Activated CD8-positive, alpha-beta memory T cell treated with anti-CD3 and anti-CD28 coated beads, Interleukin-2, amount 50 U/mL, for 24 hours (primary cell): Measurements from ENCODE around the gene RELA.
"Not testable (repeated sequence)": the region's sequence is repeated elsewhere in the genome, so short reads cannot be mapped to it uniquely, and the experiment has no call there.

ENCODE experiments used
- DNase-seq: peaks from one replicate; pipeline ENCODE4 v3.0.0-alpha.2; 2020; ENCODE audit errors: extremely low read depth

The RELA gene

DNA sequence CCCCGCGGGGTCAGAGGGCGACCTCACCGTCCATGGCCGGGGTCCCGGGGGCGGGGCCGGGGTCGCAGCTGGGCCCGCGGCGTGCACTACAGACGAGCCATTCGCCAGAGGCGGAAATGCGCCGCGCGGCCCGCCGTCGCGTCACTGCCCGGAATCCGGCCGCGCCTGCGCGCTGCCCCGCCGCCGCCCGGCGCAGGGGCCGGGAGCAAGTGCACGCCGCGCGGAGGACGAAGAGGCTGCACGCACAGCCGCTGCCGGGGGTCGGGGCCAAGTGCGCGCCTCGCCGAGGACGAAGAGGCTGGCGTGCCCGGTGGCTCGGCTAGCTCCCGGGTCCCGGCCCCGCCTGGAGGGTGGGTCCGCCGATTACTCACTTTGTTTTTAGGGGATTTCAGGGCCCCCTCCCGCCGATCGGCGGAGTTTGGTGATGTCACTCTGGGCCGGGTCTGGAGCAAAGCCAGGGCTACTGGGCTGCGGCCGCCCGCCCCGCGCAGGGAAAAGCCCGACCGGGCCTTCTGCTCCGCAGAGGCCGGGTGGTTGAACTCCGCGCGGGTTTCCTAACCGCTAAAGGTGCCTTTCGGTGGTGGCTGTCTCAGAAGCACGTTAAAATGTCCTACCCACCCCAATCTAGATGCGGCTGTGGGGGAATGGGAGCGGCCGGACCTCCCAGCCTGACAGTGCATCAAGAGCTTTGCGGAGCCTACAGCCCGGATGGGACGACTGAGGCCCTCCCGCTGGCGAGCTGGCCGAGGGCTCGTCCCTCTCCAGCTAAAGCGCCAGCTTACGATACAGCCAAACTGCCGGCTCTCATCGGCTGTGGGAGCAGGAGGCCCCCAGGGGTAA is at the start of gene RELA:
RELA (minus strand) TSS at position 118 of the 840 bp plus-strand sequence; CDS start at position 34, 84 bp downstream.
- peak; percentile 73 for DNase-seq

DNA sequence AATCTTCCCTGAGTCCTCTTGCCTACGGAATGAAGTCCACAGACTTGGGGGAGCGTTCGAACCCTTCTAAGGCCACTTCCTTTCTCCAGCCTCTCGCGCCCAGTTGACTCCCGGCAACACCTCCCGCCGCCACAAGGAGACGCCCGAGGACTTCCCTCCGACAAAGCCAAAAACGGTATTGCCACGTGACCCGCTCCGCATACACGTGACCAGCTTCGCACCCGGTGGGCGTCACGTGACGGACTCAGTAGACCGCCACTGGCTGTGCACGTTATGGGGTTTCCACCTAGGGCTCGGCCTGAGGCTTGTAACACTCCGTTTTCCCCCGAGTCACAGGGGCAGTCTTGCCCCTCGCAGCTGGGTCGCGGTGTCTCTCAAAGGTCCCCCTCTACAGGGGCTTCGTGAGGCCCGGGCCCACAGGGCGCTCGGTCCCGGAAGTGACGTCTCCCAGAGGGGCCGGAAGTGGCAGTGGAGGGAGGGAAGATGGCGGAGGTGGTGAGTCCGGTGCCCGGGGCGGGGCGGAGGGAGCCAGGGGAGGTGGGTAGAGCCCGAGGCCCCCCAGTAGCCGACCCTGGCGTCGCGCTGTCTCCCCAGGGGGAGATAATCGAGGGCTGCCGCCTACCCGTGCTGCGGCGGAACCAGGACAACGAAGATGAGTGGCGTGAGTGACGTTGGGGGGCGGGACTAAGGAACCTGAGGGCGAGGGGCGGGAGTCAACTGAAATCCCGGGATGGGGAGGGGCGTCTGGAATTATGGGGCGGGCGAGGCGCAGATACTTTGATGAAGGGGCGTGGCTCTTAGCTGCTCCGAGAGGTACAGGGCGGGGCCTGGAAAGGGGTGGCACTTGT is 49.3 kb upstream of the RELA start, which contains the start of gene KAT5:
KAT5 (plus strand) TSS at position 468 of the 848 bp plus-strand sequence; CDS start at position 484, 16 bp downstream.
- peak; percentile 96 for DNase-seq

DNA sequence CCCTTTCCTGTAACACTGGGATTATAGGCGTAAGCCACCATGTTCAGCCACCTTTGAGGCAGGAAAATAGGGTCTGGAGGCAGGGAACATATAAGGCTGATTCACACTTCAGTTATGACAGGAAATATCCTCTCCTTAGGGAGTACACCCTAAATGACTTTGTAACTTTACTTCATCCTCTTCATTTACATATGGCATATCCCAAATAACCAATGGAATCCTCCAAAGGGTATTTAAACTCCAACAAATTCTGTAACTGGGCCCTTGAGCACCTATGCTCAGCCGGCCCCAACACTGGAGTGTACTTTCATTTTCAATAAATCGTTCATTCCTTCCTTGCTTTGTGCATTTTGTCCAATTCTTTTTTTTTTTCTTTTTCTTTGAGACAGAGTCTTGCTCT is 47.7 kb upstream of the RELA start:
- no peak for DNase-seq

DNA sequence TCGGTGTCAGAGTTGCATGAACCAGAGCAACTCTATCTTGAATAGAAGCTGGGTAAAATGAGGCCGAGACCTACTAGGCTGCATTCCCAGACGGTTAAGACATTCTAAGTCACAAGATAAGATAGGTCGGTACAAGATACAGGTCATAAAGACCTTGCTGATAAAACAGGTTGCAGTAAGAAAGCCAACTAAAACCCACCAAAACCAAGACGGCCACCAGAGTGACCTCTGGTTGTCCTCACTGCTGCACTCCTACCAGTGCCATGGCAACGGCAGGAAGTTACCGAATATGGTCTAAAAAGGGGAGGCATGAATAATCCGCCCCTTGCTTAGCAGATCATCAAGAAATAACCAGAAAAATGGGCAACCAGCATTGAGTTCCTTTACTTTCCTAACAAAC is 46.9 kb upstream of the RELA start:
- no peak for DNase-seq

DNA sequence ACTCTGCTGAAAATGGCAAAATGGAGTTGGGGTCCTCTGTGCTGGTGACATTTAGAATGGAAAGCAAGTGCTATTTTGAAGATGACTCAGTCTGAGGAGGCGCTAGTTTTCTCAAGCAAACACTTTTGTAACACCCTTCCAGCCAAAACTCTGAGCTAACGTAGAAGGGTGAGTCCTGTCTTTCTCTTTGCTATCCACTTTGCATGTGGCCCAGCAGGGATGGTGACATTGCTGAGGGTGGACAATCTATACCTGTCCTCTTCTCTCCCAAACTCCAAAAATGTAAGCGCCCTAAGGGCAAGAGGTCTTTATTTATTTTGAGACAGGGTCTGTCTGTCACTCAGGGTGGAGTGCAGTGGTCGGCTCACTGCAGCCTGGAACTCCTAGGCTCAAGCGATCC is 45.7 kb upstream of the RELA start:
- DNase-seq = no peak

DNA sequence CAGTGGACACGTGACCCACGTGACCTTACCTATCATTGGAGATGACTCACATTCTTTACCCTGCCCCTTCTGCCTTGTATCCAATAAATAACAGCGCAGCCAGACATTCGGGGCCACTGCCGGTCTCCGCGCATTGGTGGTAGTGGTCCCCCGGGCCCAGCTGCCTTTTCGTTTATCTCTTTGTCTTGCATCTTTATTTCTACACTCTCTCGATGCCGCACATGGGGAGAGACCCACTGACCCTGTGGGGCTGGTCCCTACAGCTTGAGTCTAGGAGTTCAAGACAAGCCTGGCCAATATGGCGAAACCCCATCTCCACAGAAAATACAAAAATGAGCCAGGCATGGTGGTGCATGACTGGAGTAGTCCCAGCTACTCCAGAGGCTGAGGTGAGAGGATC is 44.3 kb upstream of the RELA start:
- not testable (repeated sequence) for DNase-seq

DNA sequence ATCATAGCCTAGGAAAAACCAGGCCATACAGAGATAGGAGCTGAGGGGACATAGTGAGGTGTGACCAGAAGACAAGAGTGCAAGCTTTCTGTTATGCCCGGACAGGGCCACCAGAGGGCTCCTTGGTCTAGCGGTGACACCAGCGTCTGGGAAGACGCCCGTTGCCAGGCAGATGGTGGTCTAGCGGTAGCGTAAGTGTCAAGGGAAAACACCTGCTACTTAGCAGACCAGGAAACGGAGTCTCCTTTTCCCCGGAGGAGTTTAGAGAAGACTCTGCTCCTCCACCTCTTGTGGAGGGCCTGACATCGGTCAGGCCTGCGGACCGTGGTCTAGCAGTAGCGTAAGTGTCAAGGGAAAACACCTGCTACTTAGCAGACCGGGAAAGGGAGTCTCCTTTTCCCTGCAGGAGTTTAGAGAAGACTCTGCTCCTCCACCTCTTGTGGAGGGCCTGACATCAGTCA is 43.6 kb upstream of the RELA start:
- DNase-seq = peak; percentile 70

DNA sequence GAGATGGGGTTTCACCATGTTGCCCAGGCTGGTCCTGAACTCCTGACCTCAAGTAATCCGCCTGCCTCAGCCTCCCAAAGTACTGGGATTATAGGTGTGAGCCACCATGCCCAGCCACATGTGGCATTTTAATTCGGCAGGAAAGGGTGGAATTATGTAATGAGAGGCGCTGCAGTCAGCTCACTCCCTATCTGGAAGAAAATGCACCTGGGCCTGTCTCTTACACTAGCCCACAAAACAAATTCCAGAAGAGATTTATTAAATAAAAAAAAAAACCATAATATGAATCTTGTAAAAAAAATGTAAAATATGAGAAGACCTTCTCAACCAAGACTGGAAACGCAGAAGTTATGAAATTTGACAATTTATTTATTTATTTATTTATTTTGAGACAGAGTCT is 41.1 kb upstream of the RELA start:
- no peak for DNase-seq

DNA sequence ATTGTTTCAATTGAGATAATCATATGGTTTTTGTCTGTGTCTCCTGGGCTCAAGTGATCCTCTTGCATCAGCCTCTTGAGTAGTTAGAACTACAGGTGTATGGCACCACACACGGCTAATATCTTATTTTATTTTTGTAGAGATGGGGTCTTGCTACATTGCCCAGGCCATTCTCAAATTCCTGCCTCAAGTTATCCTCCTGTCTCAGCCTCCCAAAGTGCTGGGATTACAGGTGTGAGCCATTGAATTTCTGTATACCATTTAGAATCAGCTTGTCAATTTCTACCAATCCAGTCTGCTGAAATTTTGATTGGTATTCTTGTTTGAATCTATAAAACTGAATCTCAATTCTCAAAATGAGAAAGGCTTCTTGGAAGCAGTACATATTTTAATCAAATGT is 39.0 kb upstream of the RELA start:
- no peak for DNase-seq

DNA sequence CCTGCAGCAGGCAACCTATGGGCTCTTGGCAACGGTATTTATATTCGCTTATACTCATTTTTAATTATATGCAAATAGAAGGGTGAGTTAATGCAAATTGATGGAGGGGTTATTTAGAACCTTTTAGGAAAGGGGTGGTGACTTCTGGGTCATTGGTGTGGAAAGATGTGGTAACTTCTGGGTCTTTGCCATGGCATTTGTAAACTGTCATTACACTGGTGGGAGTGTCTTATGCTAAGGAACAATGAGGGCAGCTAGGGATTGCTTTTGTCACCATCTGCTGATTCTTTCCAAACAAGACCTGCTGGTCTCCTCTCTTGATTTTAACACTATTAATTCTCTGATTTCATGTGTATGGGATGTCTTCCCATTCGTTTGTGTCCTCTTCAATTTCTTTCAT is 37.7 kb upstream of the RELA start:
- no peak for DNase-seq

DNA sequence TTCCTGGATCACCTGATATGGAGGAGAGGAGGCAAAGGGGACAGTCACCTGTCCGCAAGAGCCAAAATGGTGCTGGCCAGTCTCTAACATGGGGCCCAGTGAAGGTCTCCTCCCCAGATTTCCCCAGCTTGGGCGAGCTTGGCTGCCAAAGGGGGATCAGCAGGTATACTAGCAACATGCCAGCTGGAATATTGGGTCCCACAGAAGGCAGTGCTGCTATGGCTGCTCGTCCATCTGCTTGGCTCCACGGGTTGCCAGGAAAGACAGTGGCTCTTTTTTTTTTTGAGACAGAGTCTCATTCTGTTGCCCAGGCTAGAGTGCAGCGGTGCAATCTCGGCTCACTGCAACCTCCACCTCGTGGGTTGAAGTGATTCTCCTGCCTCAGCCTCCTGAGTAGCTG is 36.6 kb upstream of the RELA start:
- no peak for DNase-seq

DNA sequence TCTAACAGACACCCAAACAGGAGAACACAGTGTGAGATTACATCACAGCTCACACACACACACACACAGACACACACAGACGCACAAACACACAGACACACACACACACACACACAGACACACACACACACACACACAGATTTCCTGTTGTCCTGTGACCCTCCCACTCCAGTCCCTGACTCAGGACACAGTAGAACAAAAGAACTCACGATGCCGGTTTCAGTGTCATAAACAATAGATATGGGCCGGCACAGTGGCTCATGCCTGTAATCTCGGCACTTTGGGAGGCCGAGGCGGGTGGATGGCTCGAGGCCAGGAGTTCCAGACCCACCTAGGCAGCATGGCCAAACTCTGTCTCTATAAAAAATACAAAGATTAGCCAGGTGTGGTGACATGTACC is 35.5 kb upstream of the RELA start:
- no peak for DNase-seq

DNA sequence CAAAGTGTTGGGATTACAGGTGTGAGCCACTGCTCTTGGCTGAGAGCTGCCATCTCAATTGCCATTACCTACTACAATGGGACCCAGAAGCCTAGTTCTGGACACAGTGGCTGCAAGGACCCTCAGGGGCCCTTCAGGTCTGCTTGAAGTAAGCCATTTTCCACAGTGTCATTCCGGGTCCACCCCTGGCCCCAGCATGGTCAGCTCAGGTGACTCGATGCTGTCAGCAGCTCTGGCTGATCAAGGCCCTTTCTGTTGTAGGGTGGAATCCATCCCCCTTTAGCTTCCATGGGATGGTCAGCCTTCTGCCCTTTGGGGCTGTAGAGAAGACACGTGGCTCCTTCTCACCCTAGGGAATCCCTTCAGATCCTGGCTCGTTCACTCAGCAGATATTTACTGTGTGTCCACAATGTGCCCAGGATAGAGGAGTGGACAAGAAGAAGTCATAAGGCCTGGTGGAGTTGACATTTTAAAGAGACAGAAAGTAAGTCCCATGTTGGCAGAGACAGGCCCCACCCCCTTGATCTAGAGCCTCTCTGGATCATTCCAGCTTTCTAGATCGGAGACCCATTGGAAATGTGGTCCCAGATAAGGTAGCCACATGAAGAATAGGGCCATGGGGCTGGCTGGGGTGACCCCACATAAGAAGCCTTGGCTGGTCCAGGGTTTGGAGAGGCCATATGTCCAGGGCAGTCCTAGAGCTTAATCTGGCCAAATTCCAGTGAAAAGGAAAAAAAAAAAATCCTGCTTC is 34.3 kb upstream of the RELA start:
- no peak for DNase-seq

DNA sequence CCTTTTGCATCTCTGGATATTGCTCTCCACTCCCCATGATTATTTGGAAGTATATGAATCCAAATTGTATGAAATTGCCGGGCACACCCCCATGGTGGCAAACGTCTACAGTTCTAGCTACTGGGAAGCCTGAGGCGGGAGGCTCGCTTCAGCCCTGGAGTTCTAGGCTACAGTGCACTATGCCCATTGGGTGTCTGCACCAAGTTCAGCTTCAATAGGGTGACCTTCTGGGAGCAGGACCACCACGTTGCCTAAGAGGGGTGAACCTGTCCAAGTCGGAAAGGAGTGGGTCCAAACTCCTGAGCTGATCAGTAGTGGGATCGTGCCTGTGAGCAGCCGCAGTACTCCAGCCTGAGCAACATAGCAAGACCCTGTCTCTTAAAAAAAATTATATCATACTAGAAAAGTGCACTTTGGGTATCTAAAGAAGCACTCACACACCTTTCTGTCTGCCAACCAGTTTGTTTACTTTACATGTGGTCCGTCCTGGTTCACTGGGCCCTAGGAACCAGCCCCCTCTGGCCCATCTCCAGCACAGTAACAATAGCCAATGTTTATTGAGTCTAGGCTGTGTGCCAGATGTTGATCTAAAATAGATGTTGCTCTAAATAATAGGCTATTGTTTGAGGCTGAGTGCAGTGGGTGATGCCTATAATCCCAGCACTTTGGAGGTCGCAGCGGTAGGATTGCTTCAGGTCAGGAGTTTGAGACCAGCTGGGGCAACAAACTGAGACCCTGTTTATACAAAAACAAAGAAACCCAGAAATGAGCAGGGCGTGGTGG is 32.9 kb upstream of the RELA start:
- no peak for DNase-seq

DNA sequence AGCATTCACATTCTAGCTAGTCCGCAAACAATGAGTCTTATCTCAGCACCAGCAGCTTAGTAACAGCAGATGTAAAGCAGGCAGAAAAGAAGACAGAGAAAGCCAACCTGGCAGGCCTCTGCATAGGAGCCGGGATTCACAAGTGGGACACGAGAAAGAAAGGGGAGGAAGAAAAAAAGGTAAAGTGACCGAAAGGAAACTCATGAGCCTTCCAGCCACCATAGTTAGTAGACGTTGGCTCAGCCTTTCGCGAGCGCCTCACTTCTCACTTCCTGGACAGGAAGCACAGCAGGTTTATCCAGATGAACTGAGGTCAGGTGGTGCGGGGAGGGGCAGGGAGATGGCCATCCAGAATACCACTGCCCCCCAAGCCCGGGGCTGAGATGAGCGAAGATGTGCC is 29.7 kb upstream of the RELA start:
- no peak for DNase-seq

DNA sequence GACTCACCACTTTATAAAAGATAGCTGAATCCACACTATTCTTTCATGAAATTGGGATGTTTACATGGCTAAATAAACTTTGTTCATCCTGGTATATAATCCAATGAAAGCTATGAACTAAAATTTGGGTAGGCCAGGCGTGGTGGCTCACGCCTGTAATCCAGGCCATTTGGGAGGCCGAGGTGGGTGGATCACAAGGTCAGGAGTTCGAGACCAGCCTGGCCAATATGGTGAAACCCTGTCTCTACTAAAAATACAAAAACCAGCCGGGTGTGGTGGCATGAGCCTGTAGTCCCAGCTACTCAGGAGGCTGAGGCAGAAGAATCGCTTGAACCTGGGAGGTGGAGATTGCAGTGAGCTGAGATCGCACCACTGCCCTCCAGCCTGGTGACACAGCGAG is 29.1 kb upstream of the RELA start:
- not testable (repeated sequence) for DNase-seq

DNA sequence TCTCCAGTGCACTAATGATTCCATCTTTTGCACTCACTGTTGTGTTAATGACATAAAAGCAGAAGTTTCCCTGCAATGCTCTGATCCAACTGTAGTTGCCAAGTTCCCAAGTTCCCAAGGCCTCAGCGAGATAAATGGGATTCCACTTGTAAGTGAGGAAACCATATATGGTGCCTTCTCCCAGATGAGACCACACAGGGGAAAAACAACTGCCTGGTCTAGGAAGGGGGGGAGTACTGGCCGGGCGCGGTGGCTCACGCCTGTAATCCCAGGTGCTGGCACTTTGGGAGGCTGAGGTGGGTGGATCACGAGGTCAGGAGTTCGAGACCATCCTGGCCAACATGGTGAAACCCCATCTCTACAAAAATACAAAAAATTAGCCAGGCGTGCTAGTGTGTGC is 23.3 kb upstream of the RELA start:
- no peak for DNase-seq

DNA sequence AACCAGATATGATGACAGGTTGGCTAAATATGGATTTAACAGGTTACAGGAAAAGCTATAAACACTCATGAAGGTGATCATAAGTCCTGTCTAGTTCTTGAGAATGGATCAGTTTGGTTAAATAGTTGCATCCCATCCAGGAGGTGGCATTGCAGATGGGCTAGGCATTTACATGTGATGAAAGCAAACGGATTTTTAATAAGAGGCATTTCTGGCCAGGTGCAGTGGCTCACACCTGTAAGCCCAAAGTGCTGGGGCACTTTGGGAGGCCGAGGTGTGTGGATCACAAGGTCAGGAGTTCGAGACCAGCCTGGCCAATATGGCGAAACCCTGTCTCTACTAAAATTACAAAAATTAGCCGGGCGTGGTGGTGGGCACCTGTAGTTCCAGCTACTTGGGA is 20.8 kb upstream of the RELA start:
- not testable (repeated sequence) for DNase-seq

DNA sequence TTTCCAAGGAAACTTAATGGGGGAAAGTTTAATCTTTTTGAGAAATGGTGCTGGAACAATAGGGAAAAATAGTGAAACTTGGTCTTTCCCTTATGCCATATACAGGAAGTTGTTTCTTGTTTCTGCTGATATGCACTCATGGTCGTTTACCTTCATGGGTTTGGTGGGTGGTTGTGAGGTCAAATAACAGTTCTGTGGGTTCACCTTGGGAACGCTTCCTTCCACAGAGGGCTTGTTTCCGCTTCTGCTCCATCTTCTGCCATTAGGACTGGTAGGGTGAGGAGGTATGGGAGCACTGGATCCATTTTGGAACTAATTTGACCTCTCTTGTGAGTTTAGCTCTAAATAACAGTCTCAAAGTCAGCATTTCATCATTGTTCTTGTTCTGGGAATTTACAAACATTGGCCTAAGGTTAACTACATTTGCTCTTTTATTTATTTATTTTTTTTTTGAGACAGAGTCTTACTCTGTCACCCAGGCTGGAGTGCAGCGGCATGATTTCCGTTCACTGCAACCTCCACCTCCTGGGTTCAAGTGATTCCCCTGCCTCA is 17.6 kb upstream of the RELA start:
- DNase-seq = no peak

DNA sequence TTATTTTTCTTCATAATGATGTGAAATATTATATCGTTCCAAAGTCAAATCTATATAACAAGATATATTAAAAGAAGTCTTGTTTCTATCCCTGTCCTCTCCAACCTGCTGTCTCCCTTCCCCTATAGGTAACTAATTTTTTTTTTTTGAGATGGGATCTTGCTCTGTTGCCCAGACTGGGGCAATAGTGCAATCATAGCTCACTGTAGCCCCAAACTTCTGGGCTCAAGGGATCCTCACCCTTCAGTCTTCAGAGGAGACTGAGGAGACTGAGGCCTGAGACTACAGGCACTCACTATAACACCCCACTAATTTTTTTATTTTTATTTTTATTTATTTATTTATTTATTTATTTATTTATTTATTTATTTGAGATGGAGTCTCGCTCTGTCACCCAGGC is 10.3 kb upstream of the RELA start:
- DNase-seq = no peak
